ENCODE data around the gene RRP15. TPM values are rescaled to one million over a fixed set of nuclear protein-coding genes. Genes with fewer than 3 reads are reported as not detected.

The RRP15 gene
- total and polyA plus RNA-seq, 9 of the 15 experiments (the other 6 are each of a cell fraction or from before 2014, with no cell fraction given) = 9.5 to 58.1 (median 29.3) TPM

- TF ChIP-seq FOXM1 (IDR thresholded peaks at IDR 0.05; ENCODE audit: low read depth) (no peak), FOXM1 (CRISPR knock-in tag; IDR thresholded peaks at IDR 0.05; ENCODE audit: low read depth) (no peak), HBP1 (CRISPR knock-in tag; IDR thresholded peaks at IDR 0.05) (peak; percentile 97), NFRKB (IDR thresholded peaks at IDR 0.05; ENCODE audit: low read depth) (peak; percentile 68), ZBTB17 (CRISPR knock-in tag; IDR thresholded peaks at IDR 0.05) (no peak), ZNF780A (CRISPR knock-in tag; IDR thresholded peaks at IDR 0.05) (no peak), MITF (IDR thresholded peaks at IDR 0.05) (peak; percentile 60; the same call in 1 of the 2 replicates), STAT5A (IDR thresholded peaks at IDR 0.05; ENCODE audit: borderline replicate concordance, low read length) (peak; percentile 63; the same call in 1 of the 2 replicates), FOSL1 (tag; conservative IDR thresholded peaks at IDR 0.05) (no peak), MBD2 (IDR thresholded peaks at IDR 0.05; ENCODE audit: borderline replicate concordance, low read depth) (peak; percentile 74), ZBTB40 (IDR thresholded peaks at IDR 0.05) (peak; percentile 99), ZBTB40 (CRISPR knock-in tag; IDR thresholded peaks at IDR 0.05) (no peak), SPI1 (IDR thresholded peaks at IDR 0.05; ENCODE audit: borderline replicate concordance, low read depth, low read length) (no peak), NFXL1 (CRISPR knock-in tag; IDR thresholded peaks at IDR 0.05) (no peak), ZBTB9 (CRISPR knock-in tag; IDR thresholded peaks at IDR 0.05) (no peak), CC2D1A (IDR thresholded peaks at IDR 0.05) (0 out of 2 replicates have a peak, but pooled peaks have one; percentile 72)
These were observed at the start of gene RRP15 (continued) for GRCh38 chr1:218284917-218285635.

Data from K562 (cell line).